Smooth muscle cell (in vitro differentiated cells): ENCODE data around the gene FXYD2. TPM values are rescaled to one million over a fixed set of nuclear protein-coding genes. Genes with fewer than 3 reads are reported as not detected.

Source experiments
- DNase-seq: peaks from one replicate; lab custom pipeline; 2025; ENCODE audit not compliant: unreplicated experiment; lab: John Stamatoyannopoulos, UW
- H2AFZ ChIP-seq: fragments of 200-600 bp; sonication (generic); 2 replicates; pipeline ENCODE4 v1.6.0; 2016; ENCODE audit warnings: antibody characterized with exemption, low read depth, mild to moderate bottlenecking
- H3F3A ChIP-seq: fragments of 200-600 bp; sonication (generic); 2 replicates; pipeline ENCODE4 v1.6.0; 2017; ENCODE audit warnings: antibody characterized with exemption, low read depth
- H3K27ac ChIP-seq: fragments of 200-600 bp; sonication (generic); 2 replicates; pipeline ENCODE4 v1.5.1; 2016; ENCODE audit warnings: low read depth, mild to moderate bottlenecking
- H3K27me3 ChIP-seq: fragments of 200-600 bp; sonication (generic); 2 replicates; pipeline ENCODE4 v1.6.1; 2016; ENCODE audit warnings: low read depth, mild to moderate bottlenecking
- H3K36me3 ChIP-seq: fragments of 200-600 bp; sonication (generic); 2 replicates; pipeline ENCODE4 v1.5.1; 2016; ENCODE audit warnings: low read depth
- H3K4me1 ChIP-seq: fragments of 200-600 bp; sonication (generic); 2 replicates; pipeline ENCODE4 v1.5.1; 2016; ENCODE audit warnings: low read depth
- H3K4me2 ChIP-seq: fragments of 200-600 bp; sonication (generic); 2 replicates; pipeline ENCODE4 v1.6.0; 2016; ENCODE audit warnings: mild to moderate bottlenecking
- H3K4me3 ChIP-seq: fragments of 200-600 bp; sonication (generic); 2 replicates; pipeline ENCODE4 v1.5.1; 2016; ENCODE audit warnings: mild to moderate bottlenecking
- H3K79me2 ChIP-seq: fragments of 200-600 bp; sonication (generic); 2 replicates; pipeline ENCODE4 v1.6.0; 2016; ENCODE audit warnings: low read depth, mild to moderate bottlenecking
- H3K9ac ChIP-seq: fragments of 200-600 bp; sonication (generic); 2 replicates; pipeline ENCODE4 v1.6.0; 2016; ENCODE audit warnings: low read depth
- H3K9me3 ChIP-seq: fragments of 200-600 bp; sonication (generic); replicated peaks from 2 replicates; pipeline ENCODE4 v1.5.1; 2016; ENCODE audit warnings: low read depth
- H4K20me1 ChIP-seq: fragments of 200-600 bp; sonication (generic); 2 replicates; pipeline ENCODE4 v1.6.0; 2016; ENCODE audit warnings: low read depth
- WGBS: methylation state at CpG from one replicate; pipeline ENCODE4 v1.1.7; 2016; ENCODE audit warnings: low lambda C conversion rate; 5-methylcytosine and 5-hydroxymethylcytosine counted together
- polyA plus RNA-seq: library from polyadenylated mRNA; unstranded; fragments of >200 nt; fragmentation: Nextera tagmentation; extraction: Ambion mirVana; gene quantifications from 2 replicates; pipeline ENCODE4 v1.2.1, GENCODE V29; 2016
- total RNA-seq: library from RNA; depleted of rRNA; stranded (reverse); fragments of >200 nt; gene quantifications from 2 replicates; pipeline ENCODE4 v1.2.3, GENCODE V29; 2014
- TF ChIP-seq, protein P1 (sequence below): fragments of 200-600 bp; sonication (generic); IDR thresholded peaks from 2 replicates; pipeline ENCODE4 v1.5.1; 2017; ENCODE audit warnings: borderline replicate concordance, mild to moderate bottlenecking, antibody characterized with exemption; ENCODE audit not compliant: insufficient read depth, poor library complexity, severe bottlenecking

Gene FXYD2
- total and polyA plus RNA-seq, 2 experiments from 2014 or later, result 1.00 TPM; not detected in 1

DNA sequence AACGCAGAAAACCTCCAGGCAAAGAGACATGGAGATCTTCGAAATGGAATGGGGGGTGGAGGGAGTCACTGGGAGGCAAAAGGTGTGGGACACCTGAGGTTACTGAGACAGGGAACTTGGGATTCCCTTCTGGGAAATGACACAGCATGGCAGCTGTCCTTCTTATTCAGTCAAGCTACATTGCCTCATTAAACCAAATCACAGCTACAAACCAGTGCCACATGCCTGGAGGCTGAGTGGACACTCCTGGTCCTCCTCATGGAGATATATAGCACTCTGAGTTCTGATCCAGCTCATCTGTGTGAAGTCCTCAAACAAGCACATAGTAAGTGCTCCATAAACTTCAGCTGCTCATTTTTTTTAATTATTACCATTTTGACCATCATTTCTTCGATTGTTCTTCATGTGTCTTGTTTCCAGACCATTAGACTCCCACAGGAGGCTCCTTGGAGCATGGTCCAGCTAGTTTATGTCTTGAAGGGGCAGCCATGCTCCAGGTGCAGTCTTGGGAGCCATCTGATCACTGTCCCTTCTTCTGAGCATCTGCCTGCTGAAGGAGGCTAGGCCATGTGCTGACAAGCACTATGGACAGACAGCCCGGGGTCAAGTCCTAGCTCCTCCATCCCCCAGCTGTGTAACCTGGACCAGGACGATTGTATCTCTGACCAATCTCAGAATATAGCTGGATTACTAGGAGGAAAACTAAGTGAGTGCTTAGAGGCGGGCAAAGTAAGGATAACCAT, 9.7 kb upstream of the FXYD2 start:
- Histone ChIP-seq H3F3A (no peaks in the 10 kb centered on the region), H2AFZ (no peak overlapping the region), H4K20me1 (no peaks in the 10 kb centered on the region), H3K4me2 (no peak overlapping the region), H3K9ac (no peak overlapping the region), H3K27me3 (no peaks in the 10 kb centered on the region), H3K4me3 (no peak overlapping the region), H3K4me1 (peaks cover under 1% of the 10 kb centered on the region), H3K79me2 (no peaks in the 10 kb centered on the region), H3K27ac (no peak overlapping the region), H3K36me3 (no peaks in the 10 kb centered on the region), H3K9me3 (no peaks in the 10 kb centered on the region)
- DNase-seq, result no peak
- WGBS, result 94% methylated on average over 6 of the region's 6 CpGs
- TF ChIP-seq, protein P1, sequence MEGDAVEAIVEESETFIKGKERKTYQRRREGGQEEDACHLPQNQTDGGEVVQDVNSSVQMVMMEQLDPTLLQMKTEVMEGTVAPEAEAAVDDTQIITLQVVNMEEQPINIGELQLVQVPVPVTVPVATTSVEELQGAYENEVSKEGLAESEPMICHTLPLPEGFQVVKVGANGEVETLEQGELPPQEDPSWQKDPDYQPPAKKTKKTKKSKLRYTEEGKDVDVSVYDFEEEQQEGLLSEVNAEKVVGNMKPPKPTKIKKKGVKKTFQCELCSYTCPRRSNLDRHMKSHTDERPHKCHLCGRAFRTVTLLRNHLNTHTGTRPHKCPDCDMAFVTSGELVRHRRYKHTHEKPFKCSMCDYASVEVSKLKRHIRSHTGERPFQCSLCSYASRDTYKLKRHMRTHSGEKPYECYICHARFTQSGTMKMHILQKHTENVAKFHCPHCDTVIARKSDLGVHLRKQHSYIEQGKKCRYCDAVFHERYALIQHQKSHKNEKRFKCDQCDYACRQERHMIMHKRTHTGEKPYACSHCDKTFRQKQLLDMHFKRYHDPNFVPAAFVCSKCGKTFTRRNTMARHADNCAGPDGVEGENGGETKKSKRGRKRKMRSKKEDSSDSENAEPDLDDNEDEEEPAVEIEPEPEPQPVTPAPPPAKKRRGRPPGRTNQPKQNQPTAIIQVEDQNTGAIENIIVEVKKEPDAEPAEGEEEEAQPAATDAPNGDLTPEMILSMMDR, result no peak

DNA sequence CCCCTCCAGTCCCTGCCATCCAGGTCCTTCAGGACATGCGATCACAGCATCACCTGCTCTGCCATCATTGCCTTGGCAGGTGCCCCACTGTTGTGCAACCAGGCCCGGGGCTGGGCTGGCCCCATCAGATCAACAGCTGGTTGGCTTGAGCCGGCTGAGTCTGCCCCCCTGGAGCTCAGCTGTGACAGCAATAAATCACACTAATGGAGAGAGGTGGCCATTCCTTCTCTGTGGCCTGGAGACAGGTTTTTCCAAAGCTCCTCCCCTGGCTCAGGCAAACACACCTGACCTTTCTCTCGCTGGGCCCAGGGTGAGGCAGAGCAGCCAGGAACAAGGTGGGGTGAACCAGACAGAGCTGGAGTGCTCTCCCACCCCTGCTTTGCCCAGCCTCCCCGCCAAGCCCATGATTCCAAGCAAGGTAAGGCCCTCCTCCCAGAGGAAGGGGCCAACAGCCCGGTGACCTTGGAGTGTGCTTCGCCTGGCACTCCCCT, 8.9 kb upstream of the FXYD2 start:
- no peaks in the 10 kb centered on the region for H3K9me3 ChIP-seq
- no peaks in the 10 kb centered on the region for H3K27me3 ChIP-seq
- WGBS, result 74% methylated on average over 7 of the region's 7 CpGs
- no peak overlapping the region for H3K4me3 ChIP-seq
- DNase-seq, result no peak
- no peaks in the 10 kb centered on the region for H3K36me3 ChIP-seq
- H3K9ac ChIP-seq, result no peak overlapping the region
- no peaks in the 10 kb centered on the region for H4K20me1 ChIP-seq
- H3K79me2 ChIP-seq, result no peaks in the 10 kb centered on the region
- H3K27ac ChIP-seq, result no peak overlapping the region
- no peak overlapping the region for H3K4me2 ChIP-seq
- H2AFZ ChIP-seq, result no peak overlapping the region
- peaks cover 3% of the 10 kb centered on the region for H3K4me1 ChIP-seq
- TF ChIP-seq, protein P1, result no peak
- no peaks in the 10 kb centered on the region for H3F3A ChIP-seq

DNA sequence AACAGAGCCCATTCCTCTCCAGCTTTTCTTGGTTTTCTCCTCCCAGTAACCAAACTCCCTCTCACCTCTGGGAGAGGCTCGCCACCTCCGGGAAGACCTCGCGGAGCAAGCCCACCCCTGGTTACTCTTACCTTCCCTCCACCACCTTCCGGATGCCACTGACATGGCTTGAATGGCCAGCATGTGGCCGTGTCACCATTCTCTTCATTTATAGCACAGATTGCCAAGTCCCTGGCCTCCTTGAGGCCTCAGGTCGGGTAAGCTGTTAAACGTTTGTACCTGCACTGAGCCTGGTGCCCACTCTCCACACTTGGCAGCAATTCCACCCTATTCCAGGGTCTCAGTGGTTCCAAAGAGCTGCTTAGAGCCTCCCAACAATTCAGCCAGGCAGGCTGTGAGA, 8.0 kb upstream of the FXYD2 start:
- H3K27ac ChIP-seq, result no peak overlapping the region
- no peak overlapping the region for H3K9ac ChIP-seq
- no peaks in the 10 kb centered on the region for H3K79me2 ChIP-seq
- H4K20me1 ChIP-seq, result no peaks in the 10 kb centered on the region
- H3K4me1 ChIP-seq, result peaks cover 3% of the 10 kb centered on the region
- WGBS, result 96% methylated on average over 8 of the region's 8 CpGs
- H3K9me3 ChIP-seq, result no peaks in the 10 kb centered on the region
- DNase-seq, result no peak
- no peak overlapping the region for H3K4me2 ChIP-seq
- H3K27me3 ChIP-seq, result no peaks in the 10 kb centered on the region
- H2AFZ ChIP-seq, result no peak overlapping the region
- H3K4me3 ChIP-seq, result no peak overlapping the region
- H3F3A ChIP-seq, result no peaks in the 10 kb centered on the region
- TF ChIP-seq, protein P1, result no peak
- H3K36me3 ChIP-seq, result no peaks in the 10 kb centered on the region
